HG02973 (cell line): ENCODE data around the gene ARMC6.
"Not testable (repeated sequence)": the region's sequence is repeated elsewhere in the genome, so short reads cannot be mapped to it uniquely, and the experiment has no call there.

Experiments
- ATAC-seq: cut with Tn5 transposase; IDR thresholded peaks from one replicate; pipeline ENCODE4 v1.9.1; 2021; ENCODE audit warnings: moderate library complexity; ENCODE audit not compliant: unreplicated experiment

Gene ARMC6

DNA sequence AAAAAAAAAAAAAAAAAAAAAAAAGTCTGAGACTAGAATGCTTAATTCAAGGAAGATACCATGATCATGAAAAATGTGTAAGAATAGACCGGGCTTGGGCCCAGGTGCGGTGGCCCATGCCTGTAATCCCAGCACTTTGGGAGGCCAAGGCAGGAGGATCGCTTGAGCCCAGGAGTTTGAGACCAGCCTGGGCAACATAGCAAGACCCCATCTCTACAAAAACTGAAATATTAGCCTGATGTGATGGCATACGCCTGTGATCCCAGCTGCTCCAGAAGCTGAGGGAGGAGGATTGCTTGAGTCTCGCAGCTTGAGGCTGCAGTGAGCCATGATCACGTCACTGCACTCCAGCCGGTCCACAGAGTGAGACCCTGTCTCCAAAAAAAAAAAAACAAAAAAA, 73.5 kb downstream of the ARMC6 start:
- not testable (repeated sequence) for ATAC-seq

DNA sequence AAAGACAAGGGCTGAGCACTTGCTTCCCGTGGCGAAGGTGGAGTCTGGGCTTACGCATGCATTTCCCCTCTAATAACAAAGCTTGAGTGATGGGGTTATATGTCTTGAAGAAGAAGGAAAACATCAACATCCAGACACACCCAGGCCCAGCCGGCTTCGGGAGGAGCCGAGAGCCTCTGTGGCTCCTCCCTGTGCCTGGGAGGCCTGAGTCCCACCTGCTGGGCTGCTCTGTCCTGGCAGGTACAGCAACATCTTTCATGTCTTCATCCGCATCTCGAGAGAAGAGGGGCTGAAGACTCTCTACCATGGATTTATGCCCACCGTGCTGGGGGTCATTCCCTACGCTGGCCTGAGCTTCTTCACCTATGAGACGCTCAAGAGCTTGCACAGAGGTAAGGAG, 74.3 kb downstream of the ARMC6 start:
- ATAC-seq = no peak
